ENCODE results near the gene ONECUT3.
A peak's percentile ranks its signal among the peaks of the same experiment; 100 is the strongest.

Gene ONECUT3

GRCh38 chr19:1764729-1765128, 11.4 kb downstream of the ONECUT3 start:
- H2AFZ ChIP-seq (ENCODE audit: low read length), result no peak overlapping the region
- TF ChIP-seq EZH2 (optimal IDR thresholded peaks at IDR 0.05; ENCODE audit: low read depth, low read length) (no peak), EZH2phosphoT487 (IDR thresholded peaks at IDR 0.05; ENCODE audit: low read length) (no peak), CTCF (IDR thresholded peaks at IDR 0.05; ENCODE audit: low read length) (no peak)
- H4K20me1 ChIP-seq (ENCODE audit: insufficient read depth, low read length), result no peaks in the 10 kb centered on the region
- H3K4me3 ChIP-seq (ENCODE audit: low read length), result no peak overlapping the region
- peaks cover 95% of the 10 kb centered on the region for H3K27me3 ChIP-seq (replicated peaks; ENCODE audit: insufficient read depth, low read length)
- H3K27ac ChIP-seq (ENCODE audit: low read length), result no peak overlapping the region
- no peaks in the 10 kb centered on the region for H3K36me3 ChIP-seq (replicated peaks; ENCODE audit: insufficient read depth, low read length)
- H3F3A ChIP-seq (ENCODE audit: insufficient read depth, low read length), result no peaks in the 10 kb centered on the region
- no peaks in the 10 kb centered on the region for H3K4me1 ChIP-seq (ENCODE audit: low read length)
- H3K9me3 ChIP-seq (replicated peaks; ENCODE audit: insufficient read depth, low read length), result no peaks in the 10 kb centered on the region
- H3K9me2 ChIP-seq (replicated peaks; ENCODE audit: insufficient read depth, low read length), result no peaks in the 10 kb centered on the region
- H3K9ac ChIP-seq (ENCODE audit: low read length), result no peak overlapping the region
- no peak for DNase-seq
- no peaks in the 10 kb centered on the region for H3K79me2 ChIP-seq (ENCODE audit: low read length)
- H3K4me2 ChIP-seq (ENCODE audit: low read depth, low read length), result no peak overlapping the region

GRCh38 chr19:1765232-1765903, 12.1 kb downstream of the ONECUT3 start:
- no peak for DNase-seq
- no peak overlapping the region for H3K9ac ChIP-seq (ENCODE audit: low read length)
- H3K79me2 ChIP-seq (ENCODE audit: low read length), result no peaks in the 10 kb centered on the region
- H3K27ac ChIP-seq (ENCODE audit: low read length), result no peak overlapping the region
- no peaks in the 10 kb centered on the region for H3K9me2 ChIP-seq (replicated peaks; ENCODE audit: insufficient read depth, low read length)
- H3K36me3 ChIP-seq (replicated peaks; ENCODE audit: insufficient read depth, low read length), result no peaks in the 10 kb centered on the region
- H3K4me3 ChIP-seq (ENCODE audit: low read length), result no peak overlapping the region
- no peak overlapping the region for H3K4me2 ChIP-seq (ENCODE audit: low read depth, low read length)
- H3K27me3 ChIP-seq (replicated peaks; ENCODE audit: insufficient read depth, low read length), result peaks cover 95% of the 10 kb centered on the region
- H4K20me1 ChIP-seq (ENCODE audit: insufficient read depth, low read length), result no peaks in the 10 kb centered on the region
- no peaks in the 10 kb centered on the region for H3K9me3 ChIP-seq (replicated peaks; ENCODE audit: insufficient read depth, low read length)
- TF ChIP-seq EZH2phosphoT487 (IDR thresholded peaks at IDR 0.05; ENCODE audit: low read length) (no peak), CTCF (IDR thresholded peaks at IDR 0.05; ENCODE audit: low read length) (no peak), EZH2 (optimal IDR thresholded peaks at IDR 0.05; ENCODE audit: low read depth, low read length) (peak; percentile 23)
- no peaks in the 10 kb centered on the region for H3K4me1 ChIP-seq (ENCODE audit: low read length)
- H3F3A ChIP-seq (ENCODE audit: insufficient read depth, low read length), result no peaks in the 10 kb centered on the region
- no peak overlapping the region for H2AFZ ChIP-seq (ENCODE audit: low read length)

GRCh38 chr19:1765904-1766799, 12.8 kb downstream of the ONECUT3 start:
- Histone ChIP-seq H3K27me3 (replicated peaks; ENCODE audit: insufficient read depth, low read length) (peaks cover 97% of the 10 kb centered on the region), H3K4me2 (ENCODE audit: low read depth, low read length) (no peak overlapping the region), H3K36me3 (replicated peaks; ENCODE audit: insufficient read depth, low read length) (no peaks in the 10 kb centered on the region), H3F3A (ENCODE audit: insufficient read depth, low read length) (no peaks in the 10 kb centered on the region), H3K4me3 (ENCODE audit: low read length) (no peak overlapping the region), H3K9me3 (replicated peaks; ENCODE audit: insufficient read depth, low read length) (no peaks in the 10 kb centered on the region), H2AFZ (ENCODE audit: low read length) (no peak overlapping the region), H3K27ac (ENCODE audit: low read length) (no peak overlapping the region), H3K4me1 (ENCODE audit: low read length) (no peaks in the 10 kb centered on the region), H3K79me2 (ENCODE audit: low read length) (no peaks in the 10 kb centered on the region), H3K9me2 (replicated peaks; ENCODE audit: insufficient read depth, low read length) (no peaks in the 10 kb centered on the region), H3K9ac (ENCODE audit: low read length) (no peak overlapping the region), H4K20me1 (ENCODE audit: insufficient read depth, low read length) (no peaks in the 10 kb centered on the region)
- no peak for DNase-seq
- TF ChIP-seq EZH2 (optimal IDR thresholded peaks at IDR 0.05; ENCODE audit: low read depth, low read length) (no peak), CTCF (IDR thresholded peaks at IDR 0.05; ENCODE audit: low read length) (no peak), EZH2phosphoT487 (IDR thresholded peaks at IDR 0.05; ENCODE audit: low read length) (no peak)
